Smooth muscle cell (in vitro differentiated cells): ENCODE measurements around the gene TUBD1. TPM values are rescaled to one million over a fixed set of nuclear protein-coding genes. Genes with fewer than 3 reads are reported as not detected.

Experiments used
- DNase-seq: peaks from one replicate; lab custom pipeline; 2025; ENCODE audit not compliant: unreplicated experiment; lab: John Stamatoyannopoulos, UW
- H2AFZ ChIP-seq: fragments of 200-600 bp; sonication (generic); 2 replicates; pipeline ENCODE4 v1.6.0; 2016; ENCODE audit warnings: antibody characterized with exemption, low read depth, mild to moderate bottlenecking
- H3F3A ChIP-seq: fragments of 200-600 bp; sonication (generic); 2 replicates; pipeline ENCODE4 v1.6.0; 2017; ENCODE audit warnings: antibody characterized with exemption, low read depth
- H3K27ac ChIP-seq: fragments of 200-600 bp; sonication (generic); 2 replicates; pipeline ENCODE4 v1.5.1; 2016; ENCODE audit warnings: low read depth, mild to moderate bottlenecking
- H3K27me3 ChIP-seq: fragments of 200-600 bp; sonication (generic); 2 replicates; pipeline ENCODE4 v1.6.1; 2016; ENCODE audit warnings: low read depth, mild to moderate bottlenecking
- H3K36me3 ChIP-seq: fragments of 200-600 bp; sonication (generic); 2 replicates; pipeline ENCODE4 v1.5.1; 2016; ENCODE audit warnings: low read depth
- H3K4me1 ChIP-seq: fragments of 200-600 bp; sonication (generic); 2 replicates; pipeline ENCODE4 v1.5.1; 2016; ENCODE audit warnings: low read depth
- H3K4me2 ChIP-seq: fragments of 200-600 bp; sonication (generic); 2 replicates; pipeline ENCODE4 v1.6.0; 2016; ENCODE audit warnings: mild to moderate bottlenecking
- H3K4me3 ChIP-seq: fragments of 200-600 bp; sonication (generic); 2 replicates; pipeline ENCODE4 v1.5.1; 2016; ENCODE audit warnings: mild to moderate bottlenecking
- H3K79me2 ChIP-seq: fragments of 200-600 bp; sonication (generic); 2 replicates; pipeline ENCODE4 v1.6.0; 2016; ENCODE audit warnings: low read depth, mild to moderate bottlenecking
- H3K9ac ChIP-seq: fragments of 200-600 bp; sonication (generic); 2 replicates; pipeline ENCODE4 v1.6.0; 2016; ENCODE audit warnings: low read depth
- H3K9me3 ChIP-seq: fragments of 200-600 bp; sonication (generic); replicated peaks from 2 replicates; pipeline ENCODE4 v1.5.1; 2016; ENCODE audit warnings: low read depth
- H4K20me1 ChIP-seq: fragments of 200-600 bp; sonication (generic); 2 replicates; pipeline ENCODE4 v1.6.0; 2016; ENCODE audit warnings: low read depth
- CTCF ChIP-seq: fragments of 200-600 bp; sonication (generic); IDR thresholded peaks from 2 replicates; pipeline ENCODE4 v1.5.1; 2017; ENCODE audit warnings: borderline replicate concordance, mild to moderate bottlenecking, antibody characterized with exemption; ENCODE audit not compliant: insufficient read depth, poor library complexity, severe bottlenecking
- WGBS: methylation state at CpG from one replicate; pipeline ENCODE4 v1.1.7; 2016; ENCODE audit warnings: low lambda C conversion rate; 5-methylcytosine and 5-hydroxymethylcytosine counted together
- polyA plus RNA-seq: library from polyadenylated mRNA; unstranded; fragments of >200 nt; fragmentation: Nextera tagmentation; extraction: Ambion mirVana; gene quantifications from 2 replicates; pipeline ENCODE4 v1.2.1, GENCODE V29; 2016
- total RNA-seq: library from RNA; depleted of rRNA; stranded (reverse); fragments of >200 nt; gene quantifications from 2 replicates; pipeline ENCODE4 v1.2.3, GENCODE V29; 2014

The TUBD1 gene
- total and polyA plus RNA-seq, 2 experiments from 2014 or later: 10.3 to 21.8 TPM

GRCh38 chr17:59827721-59828477 is 64.8 kb downstream of the TUBD1 start:
- Histone ChIP-seq H3K4me3 (no peak overlapping the region), H3K27ac (peak overlapping the region; percentile 98), H4K20me1 (no peaks in the 10 kb centered on the region), H3K36me3 (no peaks in the 10 kb centered on the region), H3K9me3 (no peaks in the 10 kb centered on the region), H3K4me2 (peak overlapping the region; percentile 80), H3K4me1 (peaks cover 23% of the 10 kb centered on the region), H2AFZ (no peak overlapping the region), H3K27me3 (no peaks in the 10 kb centered on the region), H3K79me2 (peaks cover 27% of the 10 kb centered on the region), H3K9ac (peak overlapping the region; percentile 73), H3F3A (peaks cover 40% of the 10 kb centered on the region)
- WGBS: 80% methylated on average over 5 of the region's 5 CpGs
- no peak for DNase-seq
- no peak for TF ChIP-seq CTCF

GRCh38 chr17:59826706-59827453 is 65.9 kb downstream of the TUBD1 start:
- Histone ChIP-seq H3K27ac (peak overlapping the region; percentile 98), H3K4me3 (no peak overlapping the region), H3K4me2 (peak overlapping the region; percentile 79), H3K27me3 (no peaks in the 10 kb centered on the region), H3K4me1 (peaks cover 23% of the 10 kb centered on the region), H2AFZ (no peak overlapping the region), H3F3A (peaks cover 38% of the 10 kb centered on the region), H3K9me3 (no peaks in the 10 kb centered on the region), H3K79me2 (peaks cover 21% of the 10 kb centered on the region), H3K9ac (peak overlapping the region; percentile 78), H4K20me1 (no peaks in the 10 kb centered on the region), H3K36me3 (no peaks in the 10 kb centered on the region)
- no peak for DNase-seq
- TF ChIP-seq CTCF: no peak
- WGBS: 98% methylated on average over 4 of the region's 4 CpGs

DNA sequence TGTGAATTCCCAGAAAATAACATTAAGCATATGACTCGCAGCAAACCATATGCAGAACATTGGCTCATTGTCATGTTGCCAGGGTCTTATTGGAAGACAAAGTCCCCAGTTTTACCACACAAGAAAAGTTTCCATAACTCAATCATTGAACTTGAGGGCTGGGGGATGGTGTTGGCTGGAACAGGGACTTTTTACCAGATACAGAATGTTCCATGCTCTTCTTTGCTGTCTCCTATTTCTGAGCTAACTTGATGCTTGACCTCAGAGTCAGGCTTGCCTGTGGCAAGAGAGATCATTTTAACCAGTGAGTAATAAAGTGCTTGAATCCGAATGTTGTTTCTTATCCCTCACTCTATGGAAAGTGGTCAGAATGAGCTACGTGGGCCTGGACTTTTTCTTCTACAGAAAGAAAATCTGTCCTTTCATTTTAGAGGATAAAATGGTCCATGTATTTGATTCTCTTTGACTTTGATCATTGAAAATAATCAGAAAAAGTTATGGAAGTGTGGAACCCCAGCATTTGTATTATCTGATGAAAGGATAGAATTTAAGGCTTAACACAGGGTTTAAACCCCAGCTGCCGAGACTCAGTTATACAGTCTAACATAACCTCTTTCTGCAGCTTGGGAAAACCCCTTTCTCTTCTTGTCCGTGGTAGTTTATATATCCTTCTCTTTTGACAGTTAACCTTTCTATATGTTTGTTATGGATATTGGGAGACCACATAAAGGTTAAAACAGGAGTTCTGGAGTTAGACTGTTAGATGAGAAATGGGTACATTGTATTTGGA is 67.0 kb downstream of the TUBD1 start:
- 15% methylated on average over 5 of the region's 5 CpGs for WGBS
- no peak for TF ChIP-seq CTCF
- no peaks in the 10 kb centered on the region for H4K20me1 ChIP-seq
- H3K27ac ChIP-seq: peak overlapping the region; percentile 98
- H3K36me3 ChIP-seq: no peaks in the 10 kb centered on the region
- H3K9ac ChIP-seq: peak overlapping the region; percentile 78
- no peaks in the 10 kb centered on the region for H3K9me3 ChIP-seq
- peak overlapping the region; percentile 79 for H3K4me2 ChIP-seq
- peaks cover 11% of the 10 kb centered on the region for H3K79me2 ChIP-seq
- H2AFZ ChIP-seq: no peak overlapping the region
- peaks cover 32% of the 10 kb centered on the region for H3F3A ChIP-seq
- H3K4me3 ChIP-seq: no peak overlapping the region
- no peaks in the 10 kb centered on the region for H3K27me3 ChIP-seq
- DNase-seq: no peak
- peaks cover 22% of the 10 kb centered on the region for H3K4me1 ChIP-seq
